IPS DF 4.7 (cell line): Measurements from ENCODE around the gene TMEM131.
"Not testable (repeated sequence)": the region's sequence is repeated elsewhere in the genome, so short reads cannot be mapped to it uniquely, and the experiment has no call there.

Experiments
- DNase-seq: peaks from one replicate; pipeline ENCODE4 v3.0.0-alpha.2; 2013; ENCODE audit warnings: low spot score; ENCODE audit errors: extremely low read depth

Gene TMEM131

DNA sequence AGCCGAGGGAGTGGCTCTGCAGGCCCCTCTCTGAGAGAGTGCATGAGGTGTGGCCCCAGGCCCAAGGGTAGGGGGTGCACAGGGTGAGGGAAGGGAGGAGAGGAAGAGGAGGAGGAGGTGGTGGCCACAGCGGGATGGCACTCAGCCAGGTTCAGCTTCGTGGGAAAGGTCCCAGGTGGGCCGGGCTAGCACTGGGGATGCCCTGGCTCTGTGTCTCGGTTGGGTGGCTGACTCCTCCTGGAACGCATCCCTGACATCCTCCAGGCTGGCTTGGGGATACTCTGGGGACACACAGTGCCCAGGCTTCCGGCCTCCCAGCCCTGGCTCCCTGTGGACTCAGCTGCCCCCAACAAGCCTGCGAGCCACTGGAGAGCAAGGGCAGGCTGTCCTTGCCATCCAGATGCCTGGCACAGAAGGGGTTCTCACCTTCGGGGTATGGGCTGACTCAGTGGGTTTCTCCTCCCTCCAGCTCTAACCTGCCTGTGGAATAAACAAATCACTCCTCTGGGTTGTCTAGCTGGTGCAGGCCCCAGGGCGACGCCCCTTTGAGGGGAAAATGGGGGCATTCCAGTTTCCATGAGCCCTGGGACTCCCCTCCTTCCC lies 283.0 kb downstream of the TMEM131 start:
- no peak for DNase-seq

DNA sequence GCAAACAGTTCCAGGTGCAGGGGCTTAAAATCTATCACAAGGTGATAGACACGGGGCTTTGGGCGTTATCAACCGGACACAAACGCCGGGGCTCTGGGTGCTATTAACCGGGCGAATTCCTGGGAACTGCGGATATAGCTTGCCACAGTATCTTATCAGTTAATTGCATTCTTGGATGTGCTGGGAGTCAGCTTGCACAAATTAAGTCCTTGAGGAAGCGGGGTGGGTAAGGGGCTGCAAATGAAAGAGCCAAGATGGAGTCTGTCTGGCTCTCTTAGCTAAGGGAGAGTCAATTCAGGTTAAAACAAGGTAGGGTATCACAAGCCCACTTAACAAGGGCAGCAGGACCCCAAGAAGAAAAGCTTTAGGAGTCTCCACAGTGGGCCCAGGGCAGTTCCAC lies 283.6 kb downstream of the TMEM131 start:
- DNase-seq: not testable (repeated sequence)

- DNase-seq: no peak
These were observed 284.4 kb downstream of the TMEM131 start for GRCh38 chr2:97711394-97711711.

GRCh38 chr2:97708608-97709007 lies 287.1 kb downstream of the TMEM131 start:
- DNase-seq: no peak

GRCh38 chr2:97708048-97708380 lies 287.7 kb downstream of the TMEM131 start:
- no peak for DNase-seq

- no peak for DNase-seq
These were observed 288.2 kb downstream of the TMEM131 start for GRCh38 chr2:97707362-97708047.

- DNase-seq: no peak
These were observed 288.9 kb downstream of the TMEM131 start for GRCh38 chr2:97706708-97707345.
